Endometrial microvascular endothelial cells (primary cell): ENCODE data around the gene PNMA1. TPM values are rescaled to one million over a fixed set of nuclear protein-coding genes. Genes with fewer than 3 reads are reported as not detected.

Experiments used
- in situ Hi-C: cut with HindIII; loops from 2 replicates; pipeline ENCODE4 v1.10.0; 2017; ENCODE audit warnings: low sequenced_read_pairs, low pct_unique_long_range_greater_than_20kb; ENCODE audit errors: inconsistent ontology term
- total RNA-seq: library from RNA; depleted of rRNA; stranded (reverse); fragments of >200 nt; gene quantifications from one replicate; pipeline ENCODE4 v1.2.3, GENCODE V29; 2015; ENCODE audit errors: inconsistent ontology term

The PNMA1 gene
- total RNA-seq, 1 donor from 2014 or later, result 32.1 TPM

DNA sequence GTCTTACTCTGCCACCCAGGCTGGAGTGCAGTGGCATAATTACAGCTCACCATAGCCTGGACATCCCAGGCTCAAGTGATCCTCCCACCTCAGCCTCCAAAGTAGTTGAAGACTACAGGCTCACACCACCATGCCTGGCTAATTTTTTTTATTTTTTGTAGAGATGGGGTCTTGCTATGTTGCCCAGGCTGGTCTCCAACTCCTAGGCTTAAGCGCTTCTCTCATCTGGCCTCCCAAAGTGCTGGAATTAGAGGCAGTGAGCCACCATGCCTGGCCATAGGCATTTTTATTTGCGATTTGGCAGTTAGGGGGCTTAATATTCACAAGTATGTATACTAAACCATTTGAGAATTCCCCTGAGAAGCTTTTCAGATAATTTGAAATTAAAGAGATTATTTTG lies 19.1 kb downstream of the PNMA1 start:
- in situ Hi-C loops, result no loop called here

GRCh38 chr14:73694083-73694482 lies 20.1 kb downstream of the PNMA1 start:
- in situ Hi-C loops, result no loop called here

GRCh38 chr14:73686901-73687300 lies 27.3 kb downstream of the PNMA1 start:
- in situ Hi-C loops, result no loop called here

GRCh38 chr14:73685328-73685727 lies 28.9 kb downstream of the PNMA1 start:
- in situ Hi-C loops, result no loop called here

DNA sequence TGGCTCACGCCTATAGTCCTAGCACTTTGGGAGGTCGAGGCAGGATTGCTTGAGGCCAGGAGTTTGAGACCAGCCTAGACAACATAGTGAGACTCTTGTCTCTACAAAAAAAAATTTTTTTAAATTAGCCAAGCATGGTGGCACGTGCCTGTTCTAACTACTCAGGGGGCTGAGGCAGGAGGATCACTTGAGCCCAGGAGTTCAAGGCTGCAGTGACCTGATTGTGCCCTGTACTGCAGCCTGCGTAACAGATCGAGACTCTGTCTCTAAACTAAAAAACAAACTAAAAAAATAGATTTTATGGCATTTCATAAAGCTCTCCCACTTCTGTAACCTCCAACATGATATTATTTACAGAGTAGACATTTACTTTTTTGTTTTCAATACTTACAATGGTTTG lies 29.6 kb downstream of the PNMA1 start:
- in situ Hi-C loops, result no loop called here

DNA sequence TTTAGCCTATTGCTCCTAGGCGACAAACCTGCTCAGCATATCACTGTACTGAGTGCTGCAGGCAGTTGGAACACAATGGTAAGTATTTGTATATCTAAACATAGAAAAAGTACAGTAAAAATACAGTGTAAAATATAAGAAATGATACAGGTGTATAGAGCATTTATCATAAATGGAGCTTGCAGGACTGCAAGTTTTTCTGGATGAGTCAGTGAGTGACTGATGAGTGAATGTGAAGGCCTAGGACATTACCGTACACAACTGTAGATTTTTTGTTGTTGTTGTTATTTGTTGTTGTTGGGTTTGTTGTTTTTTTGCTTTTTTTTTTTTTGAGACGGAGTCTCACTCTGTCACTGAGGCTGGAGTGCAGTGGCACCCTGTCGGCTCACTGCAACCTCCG lies 33.4 kb downstream of the PNMA1 start:
- in situ Hi-C loops, result no loop called here

GRCh38 chr14:73678698-73679097 lies 35.5 kb downstream of the PNMA1 start:
- in situ Hi-C loops, result no loop called here

- in situ Hi-C loops, result no loop called here
Measured at GRCh38 chr14:73674986-73675385, 39.2 kb downstream of the PNMA1 start.

GRCh38 chr14:73667854-73668253 lies 46.3 kb downstream of the PNMA1 start:
- in situ Hi-C loops, result no loop called here

DNA sequence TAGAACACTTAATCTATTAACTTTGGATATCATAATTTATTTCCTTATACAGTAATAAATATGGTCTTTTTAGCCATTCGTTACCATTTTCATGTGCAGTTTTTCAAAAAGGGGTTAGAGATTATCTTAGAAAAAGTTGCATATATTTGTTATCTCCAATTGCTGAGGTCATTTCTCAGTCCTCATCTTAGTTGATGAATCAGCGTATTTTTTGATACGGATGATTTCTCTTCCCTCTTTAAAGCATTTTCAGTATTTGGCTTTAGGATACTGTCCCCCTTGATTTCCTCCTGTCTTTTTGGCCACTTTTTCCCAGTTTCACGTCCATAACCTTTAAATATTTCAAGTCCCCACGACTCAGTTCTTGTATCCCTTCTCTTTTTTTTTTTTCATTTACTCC lies 47.6 kb downstream of the PNMA1 start:
- in situ Hi-C loops, result no loop called here

DNA sequence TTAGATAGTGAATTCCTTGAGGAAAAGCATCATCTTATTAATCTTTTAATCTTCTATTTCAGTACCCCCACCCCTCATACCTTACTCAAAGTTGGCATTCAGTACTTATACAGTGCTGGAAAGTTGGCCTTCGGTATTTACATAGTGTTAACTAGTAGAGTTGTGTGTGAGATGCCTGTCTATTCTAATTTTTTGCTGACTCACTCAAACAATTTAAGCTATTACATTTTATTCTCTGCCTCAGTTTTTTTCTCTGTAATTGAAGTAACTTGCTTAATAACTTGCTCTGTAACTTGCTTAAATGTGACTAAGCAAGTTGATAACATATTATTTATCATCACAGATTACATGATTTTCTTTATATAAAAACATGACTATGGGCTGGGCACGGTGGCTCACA lies 49.1 kb downstream of the PNMA1 start:
- in situ Hi-C loops, result no loop called here

DNA sequence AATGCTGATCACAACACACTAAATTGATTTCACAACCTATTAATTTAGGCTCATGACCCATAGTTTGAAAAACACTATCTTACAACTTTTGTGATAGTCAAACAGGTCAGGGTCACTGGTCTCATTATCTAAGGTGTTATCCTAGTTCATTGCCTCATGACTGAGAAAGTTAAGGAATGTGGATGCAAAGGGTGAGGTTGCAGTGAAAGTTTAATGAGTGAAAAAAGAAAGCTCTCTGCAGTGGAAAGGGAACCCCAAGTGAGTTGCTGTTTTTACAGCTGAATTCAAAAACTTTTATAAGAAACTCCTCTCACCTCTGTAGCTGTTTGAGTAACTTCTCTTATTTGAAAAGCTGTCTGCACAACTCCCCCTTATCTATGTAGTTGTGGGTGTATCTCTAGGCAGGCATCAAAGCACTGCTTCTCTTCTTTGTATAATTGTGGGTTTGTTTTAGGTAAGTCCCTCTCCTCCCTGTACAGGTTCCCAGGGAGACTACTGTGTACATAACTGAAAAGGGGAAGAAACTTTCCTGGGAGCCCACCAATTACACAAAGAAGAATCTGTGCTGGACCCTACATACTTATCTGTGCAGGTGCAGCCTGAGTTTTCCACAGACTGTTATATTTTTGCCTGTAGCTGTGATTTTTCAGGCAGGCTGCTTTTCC lies 50.5 kb downstream of the PNMA1 start:
- in situ Hi-C loops, result no loop called here

DNA sequence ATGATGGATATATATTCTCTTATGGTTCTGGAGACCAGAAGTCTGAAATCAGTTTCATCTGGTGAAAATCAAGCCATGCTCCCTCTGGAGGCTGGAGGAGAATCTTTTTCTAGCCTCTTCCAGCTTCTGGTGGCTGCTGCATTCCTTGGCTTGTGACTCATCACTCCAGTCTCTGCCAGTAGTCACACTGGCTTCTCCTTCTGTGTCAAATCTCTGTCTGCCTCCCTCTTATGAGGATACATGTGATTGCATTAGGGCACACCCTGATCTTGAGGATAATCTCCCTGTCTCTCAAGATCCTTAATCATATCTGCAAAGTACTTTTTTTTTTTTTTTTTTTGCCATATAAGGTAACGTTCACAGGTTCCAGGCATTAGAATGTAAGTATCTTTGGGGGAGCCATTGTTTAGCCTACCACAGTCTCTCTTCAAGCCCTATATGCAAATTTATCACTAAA lies 51.7 kb downstream of the PNMA1 start:
- in situ Hi-C loops, result no loop called here

DNA sequence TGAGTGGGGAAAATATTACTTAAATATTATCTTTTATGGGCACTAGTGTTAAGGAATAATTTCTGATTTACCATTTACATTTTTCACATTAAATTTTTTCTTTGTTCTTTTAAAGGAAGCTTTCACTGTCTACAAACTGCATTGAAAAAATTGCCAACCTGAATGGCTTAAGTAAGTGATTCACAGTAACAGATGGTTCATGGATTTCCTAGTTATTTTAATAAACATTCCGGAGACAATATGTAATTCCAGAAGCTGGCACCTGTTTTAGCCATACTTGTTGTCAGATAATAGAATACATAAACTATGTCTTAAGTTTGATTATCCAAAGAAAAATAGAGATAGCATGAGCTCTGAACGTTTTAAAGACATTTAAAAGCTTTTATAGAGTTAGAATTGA lies 52.3 kb downstream of the PNMA1 start:
- in situ Hi-C loops, result no loop called here

Other genes starting within 250 kb of the PNMA1 start
- 23.0 TPM for gene RIOX1, start 223.5 kb downstream of the PNMA1 start, total RNA-seq
- gene ACOT1, start 177.2 kb downstream of the PNMA1 start, total RNA-seq, result 2.1 TPM
- gene HEATR4, start 155.4 kb downstream of the PNMA1 start, total RNA-seq, result not detected
- 37.8 TPM for gene ACOT2, start 145.2 kb downstream of the PNMA1 start, total RNA-seq
- 0.65 TPM for gene ACOT4, start 122.5 kb downstream of the PNMA1 start, total RNA-seq
- not detected for gene ACOT6, start 101.9 kb downstream of the PNMA1 start, total RNA-seq
- 3.4 TPM for gene DNAL1, start 69.4 kb downstream of the PNMA1 start, total RNA-seq
- gene PTGR2, start 137.4 kb upstream of the PNMA1 start, total RNA-seq, result 4.9 TPM
- 51.2 TPM for gene ZNF410, start 172.5 kb upstream of the PNMA1 start, total RNA-seq
- 1.8 TPM for gene FAM161B, start 235.7 kb upstream of the PNMA1 start, total RNA-seq
- 16.4 TPM for gene COQ6, start 235.9 kb upstream of the PNMA1 start, total RNA-seq